PC-3 (cell line): ENCODE measurements around the gene ADRA2A. TPM values are rescaled to one million over a fixed set of nuclear protein-coding genes. Genes with fewer than 3 reads are reported as not detected.

Source experiments
- ATAC-seq: fragments of 200-7000 bp; cut with Tn5 transposase; 2 replicates; pipeline ENCODE4 v1.9.1; 2020; ENCODE audit warnings: mild to moderate bottlenecking, moderate library complexity
- BruUV-seq: library from RNA; stranded (reverse); fragments of 400-500 nt; replicated peaks from 2 replicates; lab custom pipeline; 2021; lab: Mats Ljungman, UMichigan
- CTCF ChIA-PET: fragments of 300-600 bp; sonication (Branson Sonifier 250); formaldehyde crosslinking; loops from one replicate; lab custom pipeline; 2022; ENCODE audit warnings: antibody characterized with exemption; lab: Charles Lee
- POLR2A ChIA-PET: fragments of 300-600 bp; sonication (Branson Sonifier 250); formaldehyde crosslinking; loops from one replicate; lab custom pipeline; 2022; ENCODE audit warnings: antibody characterized with exemption; ENCODE audit not compliant: unreplicated experiment; lab: Charles Lee
- DNase-seq: peaks from one replicate; pipeline ENCODE4 v3.0.0-alpha.2; 2015
- H2AFZ ChIP-seq: fragments of 300-600 bp; sonication (generic); 2 replicates; pipeline ENCODE4 v1.6.0; 2016; ENCODE audit warnings: antibody characterized with exemption, low read length
- H3F3A ChIP-seq: fragments of 300-600 bp; sonication (generic); one replicate; pipeline ENCODE4 v1.6.0; 2017; ENCODE audit warnings: antibody characterized with exemption, low read length, control low read depth, mild to moderate bottlenecking; ENCODE audit not compliant: unreplicated experiment
- H3K27ac ChIP-seq: fragments of 300-600 bp; sonication (generic); 2 replicates; pipeline ENCODE4 v1.5.1; 2016; ENCODE audit warnings: mild to moderate bottlenecking, low read length
- H3K27me3 ChIP-seq: fragments of 300-600 bp; sonication (generic); 2 replicates; pipeline ENCODE4 v1.6.1; 2016; ENCODE audit warnings: low read length, mixed read lengths
- H3K36me3 ChIP-seq: fragments of 300-600 bp; sonication (generic); 2 replicates; pipeline ENCODE4 v1.6.1; 2016; ENCODE audit warnings: low read depth, mixed run types, low read length, mixed read lengths
- H3K4me1 ChIP-seq: fragments of 300-600 bp; sonication (generic); 2 replicates; pipeline ENCODE4 v1.5.1; 2016; ENCODE audit warnings: low read length; ENCODE audit not compliant: insufficient read depth
- H3K4me2 ChIP-seq: fragments of 300-600 bp; sonication (generic); 2 replicates; pipeline ENCODE4 v1.6.0; 2016; ENCODE audit warnings: low read length
- H3K4me3 ChIP-seq: fragments of 300-600 bp; sonication (generic); 2 replicates; pipeline ENCODE4 v1.5.1; 2016; ENCODE audit warnings: mild to moderate bottlenecking, low read length, mixed read lengths
- H3K79me2 ChIP-seq: fragments of 300-600 bp; sonication (generic); 2 replicates; pipeline ENCODE4 v1.6.1; 2017; ENCODE audit warnings: low read length, mixed read lengths
- H3K9ac ChIP-seq: fragments of 300-600 bp; sonication (generic); 2 replicates; pipeline ENCODE4 v1.6.0; 2016; ENCODE audit warnings: mild to moderate bottlenecking, low read length
- H3K9me2 ChIP-seq: fragments of 300-600 bp; sonication (generic); replicated peaks from 2 replicates; pipeline ENCODE4 v1.6.1; 2016; ENCODE audit warnings: mixed run types, low read length, mixed read lengths
- H3K9me3 ChIP-seq: fragments of 300-600 bp; sonication (generic); 2 replicates; pipeline ENCODE4 v1.6.1; 2016; ENCODE audit warnings: low read length, mixed read lengths
- H4K20me1 ChIP-seq: fragments of 300-600 bp; sonication (generic); 2 replicates; pipeline ENCODE4 v1.6.1; 2016; ENCODE audit warnings: low read length, mixed read lengths
- CTCF ChIP-seq: fragments of 300-600 bp; sonication (generic); conservative IDR thresholded peaks from 2 replicates; pipeline ENCODE4 v1.5.1; 2017; ENCODE audit warnings: antibody characterized with exemption, low read depth, mild to moderate bottlenecking, low read length
- EZH2 ChIP-seq: fragments of 300-600 bp; sonication (generic); IDR thresholded peaks from one replicate; pipeline ENCODE4 v1.6.1; 2017; ENCODE audit warnings: antibody characterized with exemption, mild to moderate bottlenecking, low read length; ENCODE audit not compliant: unreplicated experiment
- EZH2phosphoT487 ChIP-seq: fragments of 300-600 bp; sonication (generic); IDR thresholded peaks from 2 replicates; pipeline ENCODE4 v1.6.1; 2018; ENCODE audit warnings: mild to moderate bottlenecking, antibody characterized with exemption, low read length, borderline replicate concordance
- intact Hi-C: fragments of 100-400 bp; cut with micrococcal nuclease; formaldehyde crosslinking; loops from 2 replicates; pipeline ENCODE4 v1.9.0; 2023
- total RNA-seq: library from RNA; depleted of rRNA; stranded (reverse); fragments of >200 nt; gene quantifications from 2 replicates; pipeline ENCODE4 v1.2.3, GENCODE V29; 2014

Gene ADRA2A
- total RNA-seq, 1 experiment from 2014 or later: not detected

GRCh38 chr10:111081595-111081994 is 4.8 kb downstream of the ADRA2A start:
- Histone ChIP-seq H3K9me3 (no peaks in the 10 kb centered on the region), H3K4me3 (no peak overlapping the region), H3K79me2 (no peaks in the 10 kb centered on the region), H3K9me2 (no peaks in the 10 kb centered on the region), H3K27ac (no peak overlapping the region), H3K36me3 (no peaks in the 10 kb centered on the region), H3K9ac (no peak overlapping the region), H3K4me1 (0 out of 2 replicates have a peak, but pooled peaks cover 1% of the 10 kb centered on the region), H3F3A (no peaks in the 10 kb centered on the region), H3K27me3 (peaks cover 13% of the 10 kb centered on the region), H4K20me1 (no peaks in the 10 kb centered on the region), H2AFZ (no peak overlapping the region), H3K4me2 (no peak overlapping the region)
- DNase-seq: no peak
- ChIA-PET POLR2A (no interaction called here), CTCF (no interaction called here)
- no peak for TF ChIP-seq EZH2phosphoT487
- no peak for TF ChIP-seq EZH2
- TF ChIP-seq CTCF: no peak
- BruUV-seq: no TSS peak
- intact Hi-C loops: no loop called here
- ATAC-seq: no peak

- ATAC-seq (no peak), DNase-seq (no peak)
- Histone ChIP-seq H3K27ac (no peak overlapping the region), H2AFZ (no peak overlapping the region), H4K20me1 (no peaks in the 10 kb centered on the region), H3F3A (no peaks in the 10 kb centered on the region), H3K4me1 (no peaks in the 10 kb centered on the region), H3K79me2 (no peaks in the 10 kb centered on the region), H3K36me3 (no peaks in the 10 kb centered on the region), H3K9ac (no peak overlapping the region), H3K4me2 (no peak overlapping the region), H3K9me2 (no peaks in the 10 kb centered on the region), H3K27me3 (peaks cover 6% of the 10 kb centered on the region; the same call in 1 of the 2 replicates), H3K4me3 (no peak overlapping the region), H3K9me3 (no peaks in the 10 kb centered on the region)
- intact Hi-C loops: no loop called here
- ChIA-PET POLR2A (no interaction called here), CTCF (no interaction called here)
- TF ChIP-seq EZH2 (no peak), CTCF (no peak), EZH2phosphoT487 (no peak)
- no TSS peak for BruUV-seq
Observed at GRCh38 chr10:111082102-111082975, 5.5 kb downstream of the ADRA2A start.
